PC-3 (cell line): ENCODE results near the gene PPP1R13B. TPM values are rescaled to one million over a fixed set of nuclear protein-coding genes. Genes with fewer than 3 reads are reported as not detected.

Experiments
- ATAC-seq: fragments of 200-7000 bp; cut with Tn5 transposase; 2 replicates; pipeline ENCODE4 v1.9.1; 2020; ENCODE audit warnings: mild to moderate bottlenecking, moderate library complexity
- BruUV-seq: library from RNA; stranded (reverse); fragments of 400-500 nt; replicated peaks from 2 replicates; lab custom pipeline; 2021; lab: Mats Ljungman, UMichigan
- CTCF ChIA-PET: fragments of 300-600 bp; sonication (Branson Sonifier 250); formaldehyde crosslinking; loops from one replicate; lab custom pipeline; 2022; ENCODE audit warnings: antibody characterized with exemption; lab: Charles Lee
- POLR2A ChIA-PET: fragments of 300-600 bp; sonication (Branson Sonifier 250); formaldehyde crosslinking; loops from one replicate; lab custom pipeline; 2022; ENCODE audit warnings: antibody characterized with exemption; ENCODE audit not compliant: unreplicated experiment; lab: Charles Lee
- DNase-seq: peaks from one replicate; pipeline ENCODE4 v3.0.0-alpha.2; 2015
- H2AFZ ChIP-seq: fragments of 300-600 bp; sonication (generic); 2 replicates; pipeline ENCODE4 v1.6.0; 2016; ENCODE audit warnings: antibody characterized with exemption, low read length
- H3F3A ChIP-seq: fragments of 300-600 bp; sonication (generic); one replicate; pipeline ENCODE4 v1.6.0; 2017; ENCODE audit warnings: antibody characterized with exemption, low read length, control low read depth, mild to moderate bottlenecking; ENCODE audit not compliant: unreplicated experiment
- H3K27ac ChIP-seq: fragments of 300-600 bp; sonication (generic); 2 replicates; pipeline ENCODE4 v1.5.1; 2016; ENCODE audit warnings: mild to moderate bottlenecking, low read length
- H3K27me3 ChIP-seq: fragments of 300-600 bp; sonication (generic); 2 replicates; pipeline ENCODE4 v1.6.1; 2016; ENCODE audit warnings: low read length, mixed read lengths
- H3K36me3 ChIP-seq: fragments of 300-600 bp; sonication (generic); 2 replicates; pipeline ENCODE4 v1.6.1; 2016; ENCODE audit warnings: low read depth, mixed run types, low read length, mixed read lengths
- H3K4me1 ChIP-seq: fragments of 300-600 bp; sonication (generic); 2 replicates; pipeline ENCODE4 v1.5.1; 2016; ENCODE audit warnings: low read length; ENCODE audit not compliant: insufficient read depth
- H3K4me2 ChIP-seq: fragments of 300-600 bp; sonication (generic); 2 replicates; pipeline ENCODE4 v1.6.0; 2016; ENCODE audit warnings: low read length
- H3K4me3 ChIP-seq: fragments of 300-600 bp; sonication (generic); 2 replicates; pipeline ENCODE4 v1.5.1; 2016; ENCODE audit warnings: mild to moderate bottlenecking, low read length, mixed read lengths
- H3K79me2 ChIP-seq: fragments of 300-600 bp; sonication (generic); 2 replicates; pipeline ENCODE4 v1.6.1; 2017; ENCODE audit warnings: low read length, mixed read lengths
- H3K9ac ChIP-seq: fragments of 300-600 bp; sonication (generic); 2 replicates; pipeline ENCODE4 v1.6.0; 2016; ENCODE audit warnings: mild to moderate bottlenecking, low read length
- H3K9me2 ChIP-seq: fragments of 300-600 bp; sonication (generic); replicated peaks from 2 replicates; pipeline ENCODE4 v1.6.1; 2016; ENCODE audit warnings: mixed run types, low read length, mixed read lengths
- H3K9me3 ChIP-seq: fragments of 300-600 bp; sonication (generic); 2 replicates; pipeline ENCODE4 v1.6.1; 2016; ENCODE audit warnings: low read length, mixed read lengths
- H4K20me1 ChIP-seq: fragments of 300-600 bp; sonication (generic); 2 replicates; pipeline ENCODE4 v1.6.1; 2016; ENCODE audit warnings: low read length, mixed read lengths
- EZH2 ChIP-seq: fragments of 300-600 bp; sonication (generic); IDR thresholded peaks from one replicate; pipeline ENCODE4 v1.6.1; 2017; ENCODE audit warnings: antibody characterized with exemption, mild to moderate bottlenecking, low read length; ENCODE audit not compliant: unreplicated experiment
- EZH2phosphoT487 ChIP-seq: fragments of 300-600 bp; sonication (generic); IDR thresholded peaks from 2 replicates; pipeline ENCODE4 v1.6.1; 2018; ENCODE audit warnings: mild to moderate bottlenecking, antibody characterized with exemption, low read length, borderline replicate concordance
- intact Hi-C: fragments of 100-400 bp; cut with micrococcal nuclease; formaldehyde crosslinking; loops from 2 replicates; pipeline ENCODE4 v1.9.0; 2023
- total RNA-seq: library from RNA; depleted of rRNA; stranded (reverse); fragments of >200 nt; gene quantifications from 2 replicates; pipeline ENCODE4 v1.2.3, GENCODE V29; 2014
- TF ChIP-seq, protein P1 (sequence below): fragments of 300-600 bp; sonication (generic); conservative IDR thresholded peaks from 2 replicates; pipeline ENCODE4 v1.5.1; 2017; ENCODE audit warnings: antibody characterized with exemption, low read depth, mild to moderate bottlenecking, low read length

The PPP1R13B gene
- total RNA-seq, 1 experiment from 2014 or later, result 13.0 TPM

DNA sequence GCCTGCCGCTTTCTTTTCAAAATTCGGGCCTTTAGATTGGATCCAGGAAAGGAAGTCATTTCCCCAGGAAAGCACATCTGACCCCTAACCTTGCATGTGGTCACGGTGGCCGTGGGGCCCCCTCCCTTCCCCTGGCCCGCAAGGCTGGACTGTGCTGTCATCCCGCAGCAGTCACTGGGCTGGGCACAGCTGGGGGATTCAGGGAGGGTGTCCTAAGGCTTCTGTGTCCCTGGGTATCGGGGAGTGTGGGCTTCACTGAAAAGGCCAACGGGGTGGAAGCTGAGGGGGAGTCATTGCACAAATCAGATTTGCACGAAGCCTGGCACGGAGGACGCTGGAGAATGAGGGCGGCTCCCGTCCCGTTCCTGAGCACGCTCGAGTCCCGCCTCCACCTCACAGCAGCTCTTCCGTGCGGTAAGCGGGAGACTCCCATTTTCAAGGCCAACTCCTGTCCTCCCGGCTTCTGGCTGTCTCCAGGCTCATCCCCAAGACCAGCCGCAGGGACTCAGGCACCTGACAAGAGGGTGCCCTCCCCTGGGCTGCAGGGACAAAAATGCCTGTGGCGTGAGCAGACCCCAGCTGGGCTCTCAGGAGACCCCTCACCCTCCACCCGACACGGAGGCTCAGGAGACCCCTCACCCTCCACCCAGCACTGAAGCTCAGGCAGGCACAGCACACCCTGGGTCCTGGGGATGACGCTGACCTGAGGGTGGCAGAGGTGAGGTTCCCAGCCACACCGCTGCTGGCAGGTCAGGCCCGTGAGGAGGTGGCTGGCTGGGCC lies 141.7 kb downstream of the PPP1R13B start:
- BruUV-seq, result no TSS peak
- no peak overlapping the region for H3K9ac ChIP-seq
- peaks cover 9% of the 10 kb centered on the region; the same call in 1 of the 2 replicates for H3K79me2 ChIP-seq
- DNase-seq (no peak), ATAC-seq (no peak)
- H2AFZ ChIP-seq, result no peak overlapping the region
- H3K4me1 ChIP-seq, result peaks cover 3% of the 10 kb centered on the region
- intact Hi-C loops, result no loop called here
- no peaks in the 10 kb centered on the region for H3K27me3 ChIP-seq
- no peak overlapping the region for H3K4me3 ChIP-seq
- H3K9me2 ChIP-seq, result no peaks in the 10 kb centered on the region
- no peaks in the 10 kb centered on the region for H3K9me3 ChIP-seq
- H3K4me2 ChIP-seq, result no peak overlapping the region
- ChIA-PET CTCF (no interaction called here), POLR2A (no interaction called here)
- H3K36me3 ChIP-seq, result peaks cover 28% of the 10 kb centered on the region; the same call in 1 of the 2 replicates
- no peaks in the 10 kb centered on the region for H3F3A ChIP-seq
- no peaks in the 10 kb centered on the region for H4K20me1 ChIP-seq
- TF ChIP-seq, protein P1, sequence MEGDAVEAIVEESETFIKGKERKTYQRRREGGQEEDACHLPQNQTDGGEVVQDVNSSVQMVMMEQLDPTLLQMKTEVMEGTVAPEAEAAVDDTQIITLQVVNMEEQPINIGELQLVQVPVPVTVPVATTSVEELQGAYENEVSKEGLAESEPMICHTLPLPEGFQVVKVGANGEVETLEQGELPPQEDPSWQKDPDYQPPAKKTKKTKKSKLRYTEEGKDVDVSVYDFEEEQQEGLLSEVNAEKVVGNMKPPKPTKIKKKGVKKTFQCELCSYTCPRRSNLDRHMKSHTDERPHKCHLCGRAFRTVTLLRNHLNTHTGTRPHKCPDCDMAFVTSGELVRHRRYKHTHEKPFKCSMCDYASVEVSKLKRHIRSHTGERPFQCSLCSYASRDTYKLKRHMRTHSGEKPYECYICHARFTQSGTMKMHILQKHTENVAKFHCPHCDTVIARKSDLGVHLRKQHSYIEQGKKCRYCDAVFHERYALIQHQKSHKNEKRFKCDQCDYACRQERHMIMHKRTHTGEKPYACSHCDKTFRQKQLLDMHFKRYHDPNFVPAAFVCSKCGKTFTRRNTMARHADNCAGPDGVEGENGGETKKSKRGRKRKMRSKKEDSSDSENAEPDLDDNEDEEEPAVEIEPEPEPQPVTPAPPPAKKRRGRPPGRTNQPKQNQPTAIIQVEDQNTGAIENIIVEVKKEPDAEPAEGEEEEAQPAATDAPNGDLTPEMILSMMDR, result no peak
- no peak for TF ChIP-seq EZH2phosphoT487
- TF ChIP-seq EZH2, result no peak
- no peak overlapping the region for H3K27ac ChIP-seq

DNA sequence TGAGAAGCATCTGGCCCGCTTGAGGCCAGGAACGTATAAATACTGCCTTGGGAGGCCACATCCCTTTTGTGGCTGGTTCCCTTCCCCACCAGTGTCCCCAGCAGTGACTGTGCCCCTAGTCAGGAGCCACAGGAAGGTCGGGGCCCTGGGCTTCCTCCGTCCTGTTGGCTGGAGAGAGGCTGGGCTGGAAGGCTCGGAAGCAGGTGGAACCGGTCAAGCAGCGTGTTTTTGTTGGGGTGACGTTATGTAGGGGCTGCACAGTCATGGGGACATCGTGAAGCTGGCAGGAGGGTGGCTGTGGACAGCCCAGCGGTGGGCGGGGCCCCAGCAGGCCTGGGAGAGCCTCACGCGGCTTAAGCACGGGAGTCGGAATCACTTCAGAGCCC lies 142.3 kb downstream of the PPP1R13B start:
- DNase-seq (no peak), ATAC-seq (no peak)
- Histone ChIP-seq H3K36me3 (peaks cover 28% of the 10 kb centered on the region; the same call in 1 of the 2 replicates), H3K9me3 (no peaks in the 10 kb centered on the region), H3K9ac (no peak overlapping the region), H4K20me1 (no peaks in the 10 kb centered on the region), H3K4me2 (no peak overlapping the region), H3K9me2 (no peaks in the 10 kb centered on the region), H2AFZ (no peak overlapping the region), H3K4me1 (no peaks in the 10 kb centered on the region), H3K27me3 (no peaks in the 10 kb centered on the region), H3F3A (no peaks in the 10 kb centered on the region), H3K79me2 (peaks cover 7% of the 10 kb centered on the region; the same call in 1 of the 2 replicates), H3K27ac (no peak overlapping the region), H3K4me3 (no peak overlapping the region)
- intact Hi-C loops, result no loop called here
- BruUV-seq, result no TSS peak
- TF ChIP-seq EZH2, result no peak
- no peak for TF ChIP-seq EZH2phosphoT487
- TF ChIP-seq, protein P1, result no peak
- ChIA-PET POLR2A (no interaction called here), CTCF (no interaction called here)

DNA sequence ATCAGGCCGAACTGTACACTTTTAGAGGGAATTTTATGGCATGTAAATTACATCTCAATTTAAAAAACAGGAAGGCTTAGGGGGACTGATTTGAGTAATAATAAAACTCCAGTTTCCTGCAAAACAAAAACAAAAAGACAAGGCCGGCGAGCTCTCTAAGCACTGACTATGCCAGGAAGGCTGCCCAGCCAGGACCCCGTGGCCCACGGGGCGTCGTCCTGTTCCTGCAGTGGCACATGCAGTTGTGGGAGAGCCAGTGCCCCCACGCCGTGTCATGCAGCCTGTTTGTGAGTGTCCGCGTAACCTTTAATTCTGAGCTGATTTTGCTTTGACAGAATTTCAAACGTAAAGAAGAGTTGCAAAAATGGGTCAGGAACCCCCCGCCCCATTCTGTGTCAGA lies 142.7 kb downstream of the PPP1R13B start:
- Histone ChIP-seq H3K4me3 (no peak overlapping the region), H3K27ac (no peak overlapping the region), H3K9me2 (no peaks in the 10 kb centered on the region), H3K36me3 (peaks cover 28% of the 10 kb centered on the region; the same call in 1 of the 2 replicates), H3K9ac (no peak overlapping the region), H3K27me3 (no peaks in the 10 kb centered on the region), H4K20me1 (no peaks in the 10 kb centered on the region), H2AFZ (no peak overlapping the region), H3F3A (no peaks in the 10 kb centered on the region), H3K4me1 (no peaks in the 10 kb centered on the region), H3K4me2 (no peak overlapping the region), H3K9me3 (no peaks in the 10 kb centered on the region), H3K79me2 (peaks cover 3% of the 10 kb centered on the region; the same call in 1 of the 2 replicates)
- no TSS peak for BruUV-seq
- intact Hi-C loops, result no loop called here
- TF ChIP-seq EZH2, result no peak
- TF ChIP-seq, protein P1, result no peak
- TF ChIP-seq EZH2phosphoT487, result no peak
- POLR2A ChIA-PET, result no interaction called here
- ATAC-seq (no peak), DNase-seq (no peak)
- CTCF ChIA-PET, result no interaction called here
